MM.1S (cell line): ENCODE results near the gene KCNMA1.

ENCODE experiments used
- EZH2 ChIP-seq: fragments of 300-600 bp; sonication (generic); optimal IDR thresholded peaks from 2 replicates; pipeline ENCODE3; 2017; ENCODE audit warnings: low read depth, mild to moderate bottlenecking, antibody characterized with exemption, low read length, mixed read lengths
- TF ChIP-seq, protein P1 (sequence below): fragments of 300-600 bp; sonication (generic); IDR thresholded peaks from 2 replicates; pipeline ENCODE4 v1.5.1; 2016; ENCODE audit warnings: antibody characterized with exemption, low read length, mixed read lengths

- TF ChIP-seq, protein P1, sequence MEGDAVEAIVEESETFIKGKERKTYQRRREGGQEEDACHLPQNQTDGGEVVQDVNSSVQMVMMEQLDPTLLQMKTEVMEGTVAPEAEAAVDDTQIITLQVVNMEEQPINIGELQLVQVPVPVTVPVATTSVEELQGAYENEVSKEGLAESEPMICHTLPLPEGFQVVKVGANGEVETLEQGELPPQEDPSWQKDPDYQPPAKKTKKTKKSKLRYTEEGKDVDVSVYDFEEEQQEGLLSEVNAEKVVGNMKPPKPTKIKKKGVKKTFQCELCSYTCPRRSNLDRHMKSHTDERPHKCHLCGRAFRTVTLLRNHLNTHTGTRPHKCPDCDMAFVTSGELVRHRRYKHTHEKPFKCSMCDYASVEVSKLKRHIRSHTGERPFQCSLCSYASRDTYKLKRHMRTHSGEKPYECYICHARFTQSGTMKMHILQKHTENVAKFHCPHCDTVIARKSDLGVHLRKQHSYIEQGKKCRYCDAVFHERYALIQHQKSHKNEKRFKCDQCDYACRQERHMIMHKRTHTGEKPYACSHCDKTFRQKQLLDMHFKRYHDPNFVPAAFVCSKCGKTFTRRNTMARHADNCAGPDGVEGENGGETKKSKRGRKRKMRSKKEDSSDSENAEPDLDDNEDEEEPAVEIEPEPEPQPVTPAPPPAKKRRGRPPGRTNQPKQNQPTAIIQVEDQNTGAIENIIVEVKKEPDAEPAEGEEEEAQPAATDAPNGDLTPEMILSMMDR, result no peak
- no peak for TF ChIP-seq EZH2
Observed at GRCh38 chr10:77592510-77592909, 45.1 kb downstream of the KCNMA1 start.
